ENCODE results near the gene SPOCK3. TPM values are rescaled to one million over a fixed set of nuclear protein-coding genes. Genes with fewer than 3 reads are reported as not detected.

The SPOCK3 gene
- total RNA-seq, 1 experiment from 2014 or later: 1.9 TPM

DNA sequence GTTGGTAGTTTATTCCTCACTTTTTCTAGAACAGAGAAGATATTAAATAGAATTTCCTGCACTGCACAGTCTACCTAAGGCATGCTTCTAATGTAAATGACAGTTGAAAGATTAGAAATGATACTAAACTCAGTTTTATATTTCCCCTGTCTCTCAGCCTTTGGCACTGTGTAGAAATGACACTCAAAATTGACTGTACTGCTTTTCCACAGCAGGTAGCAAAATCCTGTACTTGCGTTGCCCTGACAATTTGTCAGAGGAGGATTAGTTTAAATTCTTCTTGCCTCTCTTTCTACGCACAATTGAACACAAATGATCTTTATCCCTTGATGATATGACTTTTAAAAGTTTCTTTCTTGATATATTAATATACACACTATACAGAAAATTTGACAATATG, 347.6 kb downstream of the SPOCK3 start:
- intact Hi-C loops (cut with micrococcal nuclease): no loop called here

DNA sequence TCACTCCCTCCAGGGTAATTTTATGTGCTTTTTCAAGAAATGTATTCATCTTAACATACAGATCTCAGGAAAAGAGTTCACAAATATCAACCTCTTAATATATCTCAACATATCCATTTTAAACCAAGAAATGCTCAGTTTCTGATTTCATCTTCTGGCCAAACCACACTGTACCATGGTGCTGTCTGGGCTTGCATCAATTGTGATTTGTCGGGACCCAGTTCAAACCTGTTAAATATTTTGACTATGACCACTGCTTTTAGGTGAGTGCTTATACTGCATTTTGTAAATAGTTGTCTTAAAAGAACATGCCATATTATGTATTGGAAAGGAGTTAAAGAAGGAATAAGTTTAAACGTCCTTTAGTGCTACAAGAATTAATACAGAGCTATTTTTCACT, 352.1 kb downstream of the SPOCK3 start:
- Histone ChIP-seq H3K36me3 (ENCODE audit: low read depth, low read length) (no peaks in the 10 kb centered on the region), H3K9ac (ENCODE audit: low read length) (no peak overlapping the region), H3K4me1 (ENCODE audit: insufficient read depth, low read length) (no peaks in the 10 kb centered on the region), H3K9me2 (replicated peaks; ENCODE audit: low read length) (no peaks in the 10 kb centered on the region), H3K4me2 (ENCODE audit: low read length) (no peak overlapping the region), H3K9me3 (ENCODE audit: low read length) (no peaks in the 10 kb centered on the region), H3K4me3 (ENCODE audit: low read length) (no peak overlapping the region), H3K27ac (ENCODE audit: low read length) (no peak overlapping the region), H3K79me2 (ENCODE audit: low read length) (no peaks in the 10 kb centered on the region), H2AFZ (ENCODE audit: low read length) (no peak overlapping the region), H3K27me3 (ENCODE audit: low read length) (no peaks in the 10 kb centered on the region), H3F3A (ENCODE audit: low read length, unreplicated experiment) (no peaks in the 10 kb centered on the region), H4K20me1 (ENCODE audit: low read length) (no peaks in the 10 kb centered on the region)
- TF ChIP-seq, protein P1, sequence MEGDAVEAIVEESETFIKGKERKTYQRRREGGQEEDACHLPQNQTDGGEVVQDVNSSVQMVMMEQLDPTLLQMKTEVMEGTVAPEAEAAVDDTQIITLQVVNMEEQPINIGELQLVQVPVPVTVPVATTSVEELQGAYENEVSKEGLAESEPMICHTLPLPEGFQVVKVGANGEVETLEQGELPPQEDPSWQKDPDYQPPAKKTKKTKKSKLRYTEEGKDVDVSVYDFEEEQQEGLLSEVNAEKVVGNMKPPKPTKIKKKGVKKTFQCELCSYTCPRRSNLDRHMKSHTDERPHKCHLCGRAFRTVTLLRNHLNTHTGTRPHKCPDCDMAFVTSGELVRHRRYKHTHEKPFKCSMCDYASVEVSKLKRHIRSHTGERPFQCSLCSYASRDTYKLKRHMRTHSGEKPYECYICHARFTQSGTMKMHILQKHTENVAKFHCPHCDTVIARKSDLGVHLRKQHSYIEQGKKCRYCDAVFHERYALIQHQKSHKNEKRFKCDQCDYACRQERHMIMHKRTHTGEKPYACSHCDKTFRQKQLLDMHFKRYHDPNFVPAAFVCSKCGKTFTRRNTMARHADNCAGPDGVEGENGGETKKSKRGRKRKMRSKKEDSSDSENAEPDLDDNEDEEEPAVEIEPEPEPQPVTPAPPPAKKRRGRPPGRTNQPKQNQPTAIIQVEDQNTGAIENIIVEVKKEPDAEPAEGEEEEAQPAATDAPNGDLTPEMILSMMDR (conservative IDR thresholded peaks at IDR 0.05; ENCODE audit: low read depth, low read length): no peak
- TF ChIP-seq EZH2phosphoT487 (IDR thresholded peaks at IDR 0.05; ENCODE audit: borderline replicate concordance, low read length) (no peak), EZH2 (IDR thresholded peaks at IDR 0.05; ENCODE audit: low read length, unreplicated experiment) (no peak)
- ChIA-PET CTCF (no interaction called here), POLR2A (ENCODE audit: unreplicated experiment) (no interaction called here)
- no peak for DNase-seq
- BruUV-seq (replicated peaks): no TSS peak
- ATAC-seq: no peak
- intact Hi-C loops (cut with micrococcal nuclease): no loop called here

More for the DNA sequence above, 347.6 kb downstream of the SPOCK3 start:
- no peaks in the 10 kb centered on the region for H3K9me3 ChIP-seq (ENCODE audit: low read length)
- BruUV-seq (replicated peaks): no TSS peak
- H4K20me1 ChIP-seq (ENCODE audit: low read length): no peaks in the 10 kb centered on the region
- H3K9ac ChIP-seq (ENCODE audit: low read length): no peak overlapping the region
- POLR2A ChIA-PET (ENCODE audit: unreplicated experiment): no interaction called here
- TF ChIP-seq EZH2phosphoT487 (IDR thresholded peaks at IDR 0.05; ENCODE audit: borderline replicate concordance, low read length) (no peak), EZH2 (IDR thresholded peaks at IDR 0.05; ENCODE audit: low read length, unreplicated experiment) (no peak)
- TF ChIP-seq, protein P1 (conservative IDR thresholded peaks at IDR 0.05; ENCODE audit: low read depth, low read length): no peak
- no peak overlapping the region for H3K4me2 ChIP-seq (ENCODE audit: low read length)
- H3K9me2 ChIP-seq (replicated peaks; ENCODE audit: low read length): no peaks in the 10 kb centered on the region
- H3K27ac ChIP-seq (ENCODE audit: low read length): no peak overlapping the region
- CTCF ChIA-PET: no interaction called here
- H3K79me2 ChIP-seq (ENCODE audit: low read length): no peaks in the 10 kb centered on the region
- no peaks in the 10 kb centered on the region for H3F3A ChIP-seq (ENCODE audit: low read length, unreplicated experiment)
- H2AFZ ChIP-seq (ENCODE audit: low read length): no peak overlapping the region
- H3K36me3 ChIP-seq (ENCODE audit: low read depth, low read length): no peaks in the 10 kb centered on the region
- DNase-seq (no peak), ATAC-seq (no peak)
- no peaks in the 10 kb centered on the region for H3K4me1 ChIP-seq (ENCODE audit: insufficient read depth, low read length)
- H3K4me3 ChIP-seq (ENCODE audit: low read length): no peak overlapping the region
- no peaks in the 10 kb centered on the region for H3K27me3 ChIP-seq (ENCODE audit: low read length)

DNA sequence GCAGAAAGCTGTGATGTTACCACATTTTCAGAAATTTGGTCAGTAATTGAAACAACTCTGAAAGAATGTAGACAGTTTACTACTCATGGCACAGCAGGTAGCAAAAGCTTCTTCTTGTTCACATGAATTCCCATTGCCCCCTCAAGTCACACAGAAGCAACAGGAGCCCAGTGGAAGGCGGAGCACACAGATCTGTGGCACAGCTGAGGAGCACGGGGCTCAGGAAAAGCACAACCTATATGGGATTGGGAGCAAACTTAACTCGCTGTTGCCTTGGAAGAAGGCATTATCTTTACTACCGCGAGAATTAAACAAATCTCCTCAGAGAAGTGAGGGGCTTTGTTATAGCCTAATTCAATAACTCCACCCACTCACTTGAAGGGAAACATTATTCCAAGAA, 358.5 kb downstream of the SPOCK3 start:
- intact Hi-C loops (cut with micrococcal nuclease): no loop called here
- Histone ChIP-seq H3K27ac (ENCODE audit: low read length) (no peak overlapping the region), H3K9me2 (replicated peaks; ENCODE audit: low read length) (no peaks in the 10 kb centered on the region), H3F3A (ENCODE audit: low read length, unreplicated experiment) (no peaks in the 10 kb centered on the region), H3K4me3 (ENCODE audit: low read length) (no peak overlapping the region), H3K79me2 (ENCODE audit: low read length) (no peaks in the 10 kb centered on the region), H3K9me3 (ENCODE audit: low read length) (no peaks in the 10 kb centered on the region), H3K27me3 (ENCODE audit: low read length) (no peaks in the 10 kb centered on the region), H3K36me3 (ENCODE audit: low read depth, low read length) (no peaks in the 10 kb centered on the region), H3K4me1 (ENCODE audit: insufficient read depth, low read length) (no peaks in the 10 kb centered on the region), H3K9ac (ENCODE audit: low read length) (no peak overlapping the region), H2AFZ (ENCODE audit: low read length) (no peak overlapping the region), H4K20me1 (ENCODE audit: low read length) (no peaks in the 10 kb centered on the region), H3K4me2 (ENCODE audit: low read length) (no peak overlapping the region)
- CTCF ChIA-PET: no interaction called here
- no peak for DNase-seq
- TF ChIP-seq EZH2phosphoT487 (IDR thresholded peaks at IDR 0.05; ENCODE audit: borderline replicate concordance, low read length) (no peak), EZH2 (IDR thresholded peaks at IDR 0.05; ENCODE audit: low read length, unreplicated experiment) (no peak)
- TF ChIP-seq, protein P1 (conservative IDR thresholded peaks at IDR 0.05; ENCODE audit: low read depth, low read length): no peak
- POLR2A ChIA-PET (ENCODE audit: unreplicated experiment): no interaction called here
- BruUV-seq (replicated peaks): no TSS peak
- no peak for ATAC-seq

All from PC-3 (cell line).